UCSD-AML1 (cell line): Measurements from ENCODE around the gene FARS2.

Experiments used
- DNase-seq: peaks from one replicate; lab custom pipeline; 2025; ENCODE audit not compliant: unreplicated experiment; lab: John Stamatoyannopoulos, UW

FARS2 gene

GRCh38 chr6:5617179-5617578 is 355.9 kb downstream of the FARS2 start:
- DNase-seq: no peak

GRCh38 chr6:5619249-5619648 is 357.9 kb downstream of the FARS2 start:
- DNase-seq: peak; percentile 16

- no peak for DNase-seq
These were observed 361.1 kb downstream of the FARS2 start for GRCh38 chr6:5622276-5623005.

GRCh38 chr6:5623769-5624168 is 362.5 kb downstream of the FARS2 start:
- DNase-seq: no peak

GRCh38 chr6:5624256-5624655 is 362.9 kb downstream of the FARS2 start:
- no peak for DNase-seq

GRCh38 chr6:5626727-5627426 is 365.6 kb downstream of the FARS2 start:
- DNase-seq: no peak

GRCh38 chr6:5630636-5631035 is 369.3 kb downstream of the FARS2 start:
- no peak for DNase-seq

GRCh38 chr6:5632348-5632935 is 371.1 kb downstream of the FARS2 start:
- DNase-seq: no peak

GRCh38 chr6:5634525-5634924 is 373.2 kb downstream of the FARS2 start:
- DNase-seq: no peak

GRCh38 chr6:5636210-5637030 is 375.1 kb downstream of the FARS2 start:
- no peak for DNase-seq

GRCh38 chr6:5637714-5638113 is 376.4 kb downstream of the FARS2 start:
- DNase-seq: no peak

GRCh38 chr6:5638666-5639065 is 377.4 kb downstream of the FARS2 start:
- DNase-seq: no peak

- no peak for DNase-seq
These were observed 377.9 kb downstream of the FARS2 start for GRCh38 chr6:5639193-5639592.

- no peak for DNase-seq
These were observed 379.3 kb downstream of the FARS2 start for GRCh38 chr6:5640614-5641013.

GRCh38 chr6:5644523-5645185 is 383.3 kb downstream of the FARS2 start:
- DNase-seq: no peak

- DNase-seq: no peak
These were observed 384.3 kb downstream of the FARS2 start for GRCh38 chr6:5645328-5646290.

- no peak for DNase-seq
These were observed 391.3 kb downstream of the FARS2 start for GRCh38 chr6:5652406-5653137.

GRCh38 chr6:5653801-5654200 is 392.5 kb downstream of the FARS2 start:
- no peak for DNase-seq

GRCh38 chr6:5656226-5656625 is 394.9 kb downstream of the FARS2 start:
- DNase-seq: no peak
